ENCODE data around the gene SEC24C. TPM values are rescaled to one million over a fixed set of nuclear protein-coding genes. Genes with fewer than 3 reads are reported as not detected.

Gene SEC24C
- total RNA-seq, 1 donor from 2014 or later, result 102 TPM

GRCh38 chr10:73810358-73810734, 66.2 kb downstream of the SEC24C start:
- H3K27me3 Mint-ChIP-seq (ENCODE audit: unreplicated experiment), result peaks cover 13% of the 10 kb centered on the region
- TF ChIP-seq, protein P1, sequence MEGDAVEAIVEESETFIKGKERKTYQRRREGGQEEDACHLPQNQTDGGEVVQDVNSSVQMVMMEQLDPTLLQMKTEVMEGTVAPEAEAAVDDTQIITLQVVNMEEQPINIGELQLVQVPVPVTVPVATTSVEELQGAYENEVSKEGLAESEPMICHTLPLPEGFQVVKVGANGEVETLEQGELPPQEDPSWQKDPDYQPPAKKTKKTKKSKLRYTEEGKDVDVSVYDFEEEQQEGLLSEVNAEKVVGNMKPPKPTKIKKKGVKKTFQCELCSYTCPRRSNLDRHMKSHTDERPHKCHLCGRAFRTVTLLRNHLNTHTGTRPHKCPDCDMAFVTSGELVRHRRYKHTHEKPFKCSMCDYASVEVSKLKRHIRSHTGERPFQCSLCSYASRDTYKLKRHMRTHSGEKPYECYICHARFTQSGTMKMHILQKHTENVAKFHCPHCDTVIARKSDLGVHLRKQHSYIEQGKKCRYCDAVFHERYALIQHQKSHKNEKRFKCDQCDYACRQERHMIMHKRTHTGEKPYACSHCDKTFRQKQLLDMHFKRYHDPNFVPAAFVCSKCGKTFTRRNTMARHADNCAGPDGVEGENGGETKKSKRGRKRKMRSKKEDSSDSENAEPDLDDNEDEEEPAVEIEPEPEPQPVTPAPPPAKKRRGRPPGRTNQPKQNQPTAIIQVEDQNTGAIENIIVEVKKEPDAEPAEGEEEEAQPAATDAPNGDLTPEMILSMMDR (IDR thresholded peaks at IDR 0.05; ENCODE audit: unreplicated experiment), result no peak
- peak overlapping the region; percentile 93 for H3K4me3 Mint-ChIP-seq (ENCODE audit: unreplicated experiment)
- peak overlapping the region; percentile 70 for H3K27ac Mint-ChIP-seq (ENCODE audit: unreplicated experiment)
- peaks cover 38% of the 10 kb centered on the region for H3K36me3 Mint-ChIP-seq (ENCODE audit: low read depth, unreplicated experiment)
- DNase-seq (ENCODE audit: low spot score), result no peak
- no peaks in the 10 kb centered on the region for H3K9me3 Mint-ChIP-seq (ENCODE audit: unreplicated experiment)
- peaks cover 23% of the 10 kb centered on the region for H3K4me1 Mint-ChIP-seq (ENCODE audit: unreplicated experiment)

- peaks cover 36% of the 10 kb centered on the region for H3K36me3 Mint-ChIP-seq (ENCODE audit: low read depth, unreplicated experiment)
- TF ChIP-seq, protein P1 (IDR thresholded peaks at IDR 0.05; ENCODE audit: unreplicated experiment), result no peak
- no peaks in the 10 kb centered on the region for H3K9me3 Mint-ChIP-seq (ENCODE audit: unreplicated experiment)
- peak overlapping the region; percentile 93 for H3K4me3 Mint-ChIP-seq (ENCODE audit: unreplicated experiment)
- H3K4me1 Mint-ChIP-seq (ENCODE audit: unreplicated experiment), result peaks cover 23% of the 10 kb centered on the region
- peak overlapping the region; percentile 70 for H3K27ac Mint-ChIP-seq (ENCODE audit: unreplicated experiment)
- H3K27me3 Mint-ChIP-seq (ENCODE audit: unreplicated experiment), result peaks cover 13% of the 10 kb centered on the region
- DNase-seq (ENCODE audit: low spot score), result peak; percentile 27
Observed at GRCh38 chr10:73810735-73811465, 66.7 kb downstream of the SEC24C start.

DNA sequence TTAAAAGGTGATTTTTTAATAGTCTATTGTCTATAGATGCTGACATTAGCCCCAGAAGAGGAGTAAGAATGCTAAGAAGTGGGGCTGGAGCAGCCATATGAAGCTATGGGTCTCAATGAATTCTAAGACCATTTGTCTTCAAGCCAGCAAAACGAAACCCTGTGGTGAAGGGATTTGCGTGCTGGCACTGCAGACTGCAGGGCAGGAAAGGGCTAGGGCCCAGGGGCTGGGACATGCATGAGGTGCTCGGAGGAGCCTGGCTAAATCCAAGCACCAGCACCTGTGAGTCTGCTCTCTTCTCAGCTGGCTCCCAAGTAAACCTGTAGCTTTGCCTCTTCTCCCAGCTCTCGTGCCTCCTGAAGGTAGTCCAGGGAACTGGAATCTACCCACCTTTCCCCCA, 68.5 kb downstream of the SEC24C start:
- Mint-ChIP-seq H3K36me3 (ENCODE audit: low read depth, unreplicated experiment) (peaks cover 31% of the 10 kb centered on the region), H3K4me1 (ENCODE audit: unreplicated experiment) (peaks cover 19% of the 10 kb centered on the region), H3K27ac (ENCODE audit: unreplicated experiment) (no peak overlapping the region), H3K27me3 (ENCODE audit: unreplicated experiment) (peaks cover 15% of the 10 kb centered on the region), H3K4me3 (ENCODE audit: unreplicated experiment) (peak overlapping the region; percentile 48), H3K9me3 (ENCODE audit: unreplicated experiment) (no peaks in the 10 kb centered on the region)
- TF ChIP-seq, protein P1 (IDR thresholded peaks at IDR 0.05; ENCODE audit: unreplicated experiment), result no peak
- DNase-seq (ENCODE audit: low spot score), result no peak

DNA sequence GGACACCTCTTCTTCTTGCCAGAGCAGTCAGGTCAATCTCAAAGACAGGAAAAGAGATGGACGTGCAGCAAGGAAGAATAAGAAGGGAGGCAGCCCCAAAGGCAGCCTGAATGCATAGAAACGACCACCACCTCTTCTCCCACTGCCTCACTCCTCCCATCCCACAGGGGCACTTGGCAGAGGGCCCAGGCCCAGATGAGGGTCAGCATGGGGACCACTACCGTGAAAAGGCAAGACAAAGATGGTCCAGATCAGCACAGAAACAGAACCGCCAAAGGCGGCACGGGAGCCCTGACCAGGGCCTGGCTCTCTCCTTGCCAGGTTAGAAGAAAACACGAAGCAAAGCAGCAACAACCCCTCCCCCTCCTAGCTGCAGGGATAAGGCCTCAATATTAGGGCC, 69.2 kb downstream of the SEC24C start:
- no peak for DNase-seq (ENCODE audit: low spot score)
- H3K4me3 Mint-ChIP-seq (ENCODE audit: unreplicated experiment), result peak overlapping the region; percentile 81
- H3K36me3 Mint-ChIP-seq (ENCODE audit: low read depth, unreplicated experiment), result peaks cover 33% of the 10 kb centered on the region
- H3K9me3 Mint-ChIP-seq (ENCODE audit: unreplicated experiment), result no peaks in the 10 kb centered on the region
- peak overlapping the region; percentile 13 for H3K27ac Mint-ChIP-seq (ENCODE audit: unreplicated experiment)
- TF ChIP-seq, protein P1 (IDR thresholded peaks at IDR 0.05; ENCODE audit: unreplicated experiment), result no peak
- peaks cover 16% of the 10 kb centered on the region for H3K27me3 Mint-ChIP-seq (ENCODE audit: unreplicated experiment)
- H3K4me1 Mint-ChIP-seq (ENCODE audit: unreplicated experiment), result peaks cover 23% of the 10 kb centered on the region

DNA sequence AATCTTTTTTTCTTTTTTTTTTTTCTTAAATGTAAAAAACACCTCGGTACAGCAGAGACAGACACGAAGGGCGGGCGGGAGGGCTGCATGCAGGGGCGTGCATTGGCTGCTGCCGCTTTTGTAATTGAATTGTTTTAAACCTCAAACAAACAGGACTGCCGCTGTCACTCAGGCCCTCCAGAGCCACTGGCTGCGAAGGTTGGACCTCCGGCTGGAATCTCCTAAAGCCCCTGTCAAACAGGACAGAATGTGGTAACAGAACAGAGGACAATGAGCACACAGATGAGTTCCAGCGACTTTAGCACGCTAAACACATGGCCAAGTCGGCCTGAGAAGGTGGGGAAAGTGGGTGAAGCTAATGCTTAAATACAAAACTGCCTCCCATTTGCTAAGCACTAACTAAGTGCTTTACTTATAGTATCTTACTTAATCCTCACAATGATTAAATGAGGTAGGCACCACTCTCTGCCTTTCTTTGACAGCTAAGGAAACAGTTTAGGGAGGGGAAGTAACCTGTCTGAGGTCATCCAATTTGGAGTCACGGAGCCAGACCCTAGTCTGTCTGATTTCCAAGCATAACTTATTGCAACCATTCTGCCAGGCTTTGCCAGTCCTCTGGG, 70.2 kb downstream of the SEC24C start:
- no peak for DNase-seq (ENCODE audit: low spot score)
- no peak overlapping the region for H3K27ac Mint-ChIP-seq (ENCODE audit: unreplicated experiment)
- H3K9me3 Mint-ChIP-seq (ENCODE audit: unreplicated experiment), result no peaks in the 10 kb centered on the region
- TF ChIP-seq, protein P1 (IDR thresholded peaks at IDR 0.05; ENCODE audit: unreplicated experiment), result no peak
- peaks cover 19% of the 10 kb centered on the region for H3K27me3 Mint-ChIP-seq (ENCODE audit: unreplicated experiment)
- peaks cover 25% of the 10 kb centered on the region for H3K4me1 Mint-ChIP-seq (ENCODE audit: unreplicated experiment)
- no peak overlapping the region for H3K4me3 Mint-ChIP-seq (ENCODE audit: unreplicated experiment)
- H3K36me3 Mint-ChIP-seq (ENCODE audit: low read depth, unreplicated experiment), result peaks cover 23% of the 10 kb centered on the region
